Amniotic epithelial cell (primary cell): ENCODE data around the gene AUP1.
"Not testable (repeated sequence)": the region's sequence is repeated elsewhere in the genome, so short reads cannot be mapped to it uniquely, and the experiment has no call there.

ENCODE experiments used
- DNase-seq: peaks from one replicate; pipeline ENCODE4 v3.0.0-alpha.2; 2010; ENCODE audit warnings: low read depth

AUP1 gene

DNA sequence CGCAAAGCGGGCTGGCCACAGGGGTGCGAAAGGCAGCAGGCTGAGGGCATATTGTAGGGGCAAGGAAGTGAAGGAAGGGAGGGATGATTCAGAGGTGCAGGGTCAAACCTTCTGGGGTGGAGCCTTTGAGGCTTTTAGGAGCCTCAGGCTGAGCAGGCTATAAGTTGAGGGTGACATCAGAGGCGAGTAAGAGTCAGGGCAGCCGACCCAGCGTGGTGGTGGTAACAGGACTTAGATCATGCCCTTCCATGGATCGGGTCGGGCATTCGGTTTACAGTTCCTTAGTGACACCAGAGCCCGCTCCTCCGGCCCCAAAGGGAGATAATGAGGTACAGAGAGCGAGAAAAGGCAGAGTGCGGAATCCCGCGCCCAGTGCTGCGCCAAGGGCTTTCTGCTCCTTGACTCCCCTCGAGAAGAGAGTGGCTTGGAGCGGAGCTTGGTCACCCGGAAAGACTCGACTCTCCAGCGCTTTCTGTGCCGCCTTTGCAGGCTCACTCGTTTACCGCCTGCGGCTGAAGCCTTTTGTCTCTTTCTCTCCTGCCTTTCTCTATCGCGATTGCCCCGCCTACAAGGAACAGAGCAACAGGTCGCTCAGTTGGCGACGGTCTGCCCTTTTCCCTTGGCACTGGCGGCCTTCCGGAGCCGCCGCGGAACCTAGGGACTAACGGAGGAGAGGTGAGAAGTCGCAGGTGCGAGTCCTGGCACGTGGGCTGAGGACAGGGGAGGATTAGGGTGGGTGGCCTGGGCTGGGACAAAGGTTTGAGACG lies 30.8 kb downstream of the AUP1 start:
- DNase-seq = no peak

DNA sequence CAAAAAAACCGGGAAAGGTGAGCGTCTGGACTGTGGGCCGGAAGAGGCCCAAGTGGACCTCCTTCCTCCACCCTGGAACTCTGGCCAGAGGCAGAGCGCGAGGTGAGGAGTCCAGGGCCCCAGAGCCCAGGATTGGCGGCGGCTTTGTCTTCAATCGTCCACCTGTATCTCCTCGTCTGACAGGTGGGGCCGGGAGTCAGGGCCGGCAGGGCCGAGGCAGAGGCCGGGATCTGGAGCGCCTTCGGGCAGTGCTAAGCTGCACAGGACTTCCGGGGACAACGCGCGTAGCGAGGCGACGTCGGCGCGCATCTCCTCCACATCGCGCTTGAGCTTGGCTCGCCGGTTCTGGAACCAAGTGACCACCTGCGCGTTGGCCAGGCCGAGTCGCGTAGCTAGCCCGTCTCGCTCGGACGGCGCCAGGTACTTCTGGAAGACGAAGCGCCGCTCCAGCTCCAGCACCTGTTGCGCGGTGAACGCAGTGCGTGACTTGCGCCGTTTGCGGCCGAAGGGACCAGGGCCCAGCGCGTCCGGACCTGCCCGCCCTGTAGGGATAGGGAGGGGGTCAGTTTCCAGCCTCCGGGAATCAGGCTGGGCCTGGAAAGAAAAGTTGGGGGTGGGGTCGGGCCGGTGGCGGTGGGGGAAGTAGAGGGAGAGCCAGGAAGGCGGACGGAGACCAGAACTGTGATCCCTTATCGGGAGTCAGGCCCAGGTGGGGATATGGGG lies 31.6 kb downstream of the AUP1 start:
- no peak for DNase-seq

DNA sequence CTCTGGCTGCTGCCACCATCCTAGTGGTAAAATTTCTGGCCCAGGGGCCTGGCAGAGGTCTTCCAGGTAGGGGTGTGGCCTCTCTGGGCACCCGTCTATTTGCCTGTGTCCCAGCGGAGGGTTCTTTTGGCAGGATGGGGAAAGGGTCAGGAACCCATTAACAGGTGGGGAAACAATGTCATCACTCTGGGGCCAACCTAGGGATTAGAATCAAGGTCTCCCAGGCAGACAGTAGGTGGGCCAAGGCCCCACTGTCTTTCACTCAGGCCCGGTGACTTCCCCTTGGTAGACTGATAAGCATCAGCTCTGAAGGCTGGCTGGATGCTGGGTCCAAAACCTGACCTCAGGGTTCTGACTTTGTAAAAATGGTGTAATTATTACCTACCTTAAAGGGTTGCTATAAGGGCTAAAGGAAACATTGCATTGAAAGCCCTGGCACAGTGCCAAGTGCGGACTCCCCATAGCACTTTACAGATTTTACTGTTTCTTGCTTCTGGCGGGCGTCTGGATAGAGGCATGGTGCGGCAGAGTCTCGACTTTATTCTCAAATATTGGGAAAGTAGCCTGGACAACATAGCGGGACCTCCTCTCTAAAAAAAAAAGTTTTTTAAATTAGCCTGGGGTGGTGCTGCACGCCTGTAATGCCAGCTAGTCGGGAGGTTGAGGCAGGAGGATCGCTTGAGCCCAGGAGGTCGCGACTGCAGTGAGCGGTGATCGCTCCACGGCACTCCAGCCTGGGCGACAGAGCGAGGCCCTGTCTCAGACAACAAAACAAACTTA lies 32.3 kb downstream of the AUP1 start:
- DNase-seq = no peak

DNA sequence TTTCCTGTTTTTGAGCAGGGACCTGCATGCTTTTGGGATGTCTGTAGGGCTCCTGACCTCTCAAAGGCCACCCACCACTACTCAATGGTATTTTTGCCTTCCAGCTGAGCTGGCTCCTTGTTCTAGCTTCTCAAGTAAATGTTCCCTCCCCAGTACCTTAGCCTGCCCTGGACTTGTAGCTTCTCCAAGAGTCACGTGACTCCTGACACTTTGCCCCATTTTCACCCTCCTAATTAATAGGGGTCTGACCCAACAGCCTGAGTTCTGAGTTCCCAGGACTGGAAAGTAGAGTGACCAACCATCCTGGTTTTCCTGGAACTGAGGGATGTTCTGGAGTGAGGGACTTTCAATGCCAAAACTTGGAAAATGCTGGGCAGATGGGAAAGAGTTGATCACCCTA lies 34.1 kb downstream of the AUP1 start:
- no peak for DNase-seq

DNA sequence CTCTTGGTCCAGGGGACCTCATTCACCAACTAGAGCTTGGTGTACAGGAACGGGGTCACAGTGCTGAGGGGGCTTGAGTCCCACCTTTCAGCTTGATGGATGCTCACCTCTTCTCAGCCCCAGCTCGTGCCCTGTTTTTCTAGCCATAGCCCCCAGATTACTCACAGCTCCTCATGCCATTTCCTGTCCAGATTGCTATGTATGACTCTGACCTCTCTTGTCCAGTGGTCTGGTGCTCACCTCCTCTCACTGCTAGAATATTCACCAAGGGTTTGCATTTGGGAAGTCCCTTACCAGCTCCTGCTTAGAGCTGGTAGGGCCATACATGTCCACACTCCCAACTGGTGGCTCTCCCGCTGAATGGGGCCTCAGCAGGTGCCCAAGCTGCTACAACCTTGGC lies 36.0 kb downstream of the AUP1 start:
- no peak for DNase-seq

DNA sequence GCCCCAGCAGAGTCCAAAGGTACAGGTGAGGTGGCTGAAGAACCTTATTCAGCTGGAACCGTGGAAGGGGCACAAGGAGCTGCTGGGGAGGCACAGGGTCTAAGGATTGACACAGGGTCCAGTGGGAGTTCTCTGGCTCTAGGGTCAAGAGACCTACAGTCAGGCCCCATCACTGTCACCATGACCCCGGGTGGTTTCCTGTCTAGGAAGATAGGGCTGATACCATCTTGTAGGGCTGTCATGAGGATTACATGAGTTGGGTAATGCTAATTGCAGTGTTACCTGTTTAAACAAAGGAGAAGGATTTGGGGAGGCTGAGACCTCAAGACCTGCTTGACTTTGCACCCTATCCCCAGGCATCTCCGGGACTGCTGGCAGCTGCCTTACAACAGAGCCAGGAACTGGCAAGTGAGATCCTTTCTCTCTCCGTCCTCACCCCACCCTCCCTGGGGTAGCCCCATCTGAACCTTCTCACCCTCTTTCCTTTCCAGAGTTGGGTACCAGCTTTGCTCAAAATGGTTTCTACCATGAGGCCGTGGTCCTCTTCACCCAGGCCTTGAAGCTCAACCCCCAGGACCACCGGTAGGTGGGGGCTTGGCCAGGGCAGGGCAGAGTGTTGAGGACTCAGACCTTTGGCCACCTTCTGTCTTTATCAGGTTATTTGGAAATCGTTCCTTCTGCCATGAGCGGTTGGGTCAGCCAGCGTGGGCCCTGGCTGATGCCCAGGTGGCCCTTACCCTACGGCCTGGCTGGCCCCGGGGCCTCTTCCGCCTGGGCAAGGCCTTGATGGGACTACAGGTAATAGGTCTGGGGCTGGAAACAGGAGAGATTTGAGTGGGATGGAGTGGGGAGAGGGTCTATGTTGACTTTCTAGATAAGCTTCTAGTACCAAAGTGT lies 37.6 kb downstream of the AUP1 start:
- DNase-seq = no peak

DNA sequence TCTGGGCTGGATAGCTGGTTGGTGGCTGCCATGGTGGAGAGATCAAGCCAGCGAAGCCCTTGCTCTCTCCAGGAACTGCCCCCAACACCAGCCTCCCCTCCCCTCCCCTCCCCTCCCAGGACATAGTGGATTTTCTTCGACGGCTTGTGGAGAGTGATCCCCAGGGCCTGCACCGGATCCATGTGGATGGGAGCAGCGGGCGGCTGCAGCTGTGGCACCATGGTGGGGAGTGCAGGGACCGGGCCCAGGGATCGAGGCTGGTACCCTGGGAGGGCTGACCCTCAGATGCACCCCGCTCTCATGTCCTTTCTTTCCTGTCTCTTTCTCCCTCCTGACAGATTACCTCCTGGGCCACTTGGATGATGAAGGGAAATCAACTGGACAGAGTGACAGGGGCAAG lies 39.6 kb downstream of the AUP1 start:
- DNase-seq = no peak

DNA sequence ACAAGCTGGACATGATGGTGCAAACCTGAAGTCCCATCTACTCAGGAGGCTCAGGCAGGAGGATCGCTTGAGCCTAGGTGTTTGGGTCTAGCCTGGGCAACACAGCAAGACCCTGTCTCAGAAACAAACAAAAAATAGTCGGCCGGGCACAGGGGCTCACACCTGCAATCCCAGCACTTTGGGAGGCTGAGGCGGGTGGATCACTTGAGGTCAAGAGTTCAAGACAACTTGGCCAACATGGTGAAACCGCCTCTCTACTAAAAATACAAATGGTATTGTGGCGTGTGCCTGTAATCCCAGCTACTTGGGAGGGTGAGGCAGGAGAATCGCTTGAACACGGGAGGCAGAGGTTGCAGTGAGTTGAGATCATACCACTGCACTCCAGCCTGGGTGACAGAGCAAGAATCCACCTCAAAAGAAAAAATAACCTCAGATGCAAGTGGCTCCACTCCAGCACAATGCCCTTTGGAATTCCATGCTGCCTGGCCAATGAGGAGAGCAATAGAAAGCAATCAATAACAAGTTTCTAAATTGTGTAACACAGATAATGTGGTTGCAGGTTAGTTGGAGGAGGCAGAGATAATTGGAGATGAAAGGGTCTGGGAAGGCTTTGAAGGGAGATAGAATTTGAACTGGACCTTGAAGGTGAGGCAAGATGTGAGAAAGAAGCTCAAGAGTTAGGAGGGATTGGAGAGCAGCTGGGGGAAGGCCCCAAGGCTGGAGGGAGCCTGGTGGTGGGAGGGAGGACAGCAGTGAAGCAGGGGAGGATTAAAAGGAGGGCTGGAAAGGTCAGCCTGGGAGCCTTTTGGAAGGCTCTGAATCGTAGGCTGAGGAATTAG lies 40.6 kb downstream of the AUP1 start:
- no peak for DNase-seq

DNA sequence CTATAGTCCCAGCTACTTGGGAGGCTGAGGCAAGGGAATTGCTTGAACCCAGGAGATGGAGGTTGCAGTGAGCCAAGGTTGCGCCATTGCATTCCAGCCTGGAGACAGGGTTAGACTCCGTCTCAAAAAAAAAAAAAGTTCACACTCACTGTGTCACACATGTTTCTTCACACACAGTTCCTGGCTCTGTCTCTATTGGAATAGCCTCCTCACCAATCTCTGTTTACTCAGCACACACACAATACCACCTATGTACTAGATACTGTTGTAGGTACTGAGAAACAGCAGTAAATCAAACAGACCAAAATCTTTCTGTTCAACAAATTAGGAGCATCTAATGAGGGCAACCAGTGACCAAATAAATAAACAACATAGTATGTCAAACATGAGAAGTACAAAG lies 43.4 kb downstream of the AUP1 start:
- no peak for DNase-seq

DNA sequence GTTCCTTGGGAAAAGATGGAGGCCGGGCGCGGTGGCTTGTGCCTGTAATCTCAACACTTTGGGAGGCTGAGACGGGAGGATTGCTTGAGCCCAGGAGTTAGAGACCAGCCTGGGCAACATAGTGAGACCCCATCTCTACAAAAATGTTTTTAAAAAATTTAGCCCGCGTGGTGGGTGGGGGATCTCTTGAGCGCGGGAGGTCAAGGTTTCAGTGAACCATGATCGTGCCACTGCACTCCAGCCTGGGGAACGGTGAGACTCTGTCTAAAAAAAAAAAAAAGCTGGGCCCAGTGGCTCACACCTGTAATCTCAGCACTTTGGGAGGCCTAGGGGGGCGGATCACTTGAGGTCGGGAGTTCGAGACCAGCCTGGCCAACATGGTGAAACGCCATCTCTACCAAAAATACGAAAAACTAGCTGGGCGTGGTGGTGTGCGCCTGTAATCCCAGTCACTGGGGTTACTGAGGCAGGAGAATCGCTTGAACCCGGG lies 45.8 kb downstream of the AUP1 start:
- not testable (repeated sequence) for DNase-seq

DNA sequence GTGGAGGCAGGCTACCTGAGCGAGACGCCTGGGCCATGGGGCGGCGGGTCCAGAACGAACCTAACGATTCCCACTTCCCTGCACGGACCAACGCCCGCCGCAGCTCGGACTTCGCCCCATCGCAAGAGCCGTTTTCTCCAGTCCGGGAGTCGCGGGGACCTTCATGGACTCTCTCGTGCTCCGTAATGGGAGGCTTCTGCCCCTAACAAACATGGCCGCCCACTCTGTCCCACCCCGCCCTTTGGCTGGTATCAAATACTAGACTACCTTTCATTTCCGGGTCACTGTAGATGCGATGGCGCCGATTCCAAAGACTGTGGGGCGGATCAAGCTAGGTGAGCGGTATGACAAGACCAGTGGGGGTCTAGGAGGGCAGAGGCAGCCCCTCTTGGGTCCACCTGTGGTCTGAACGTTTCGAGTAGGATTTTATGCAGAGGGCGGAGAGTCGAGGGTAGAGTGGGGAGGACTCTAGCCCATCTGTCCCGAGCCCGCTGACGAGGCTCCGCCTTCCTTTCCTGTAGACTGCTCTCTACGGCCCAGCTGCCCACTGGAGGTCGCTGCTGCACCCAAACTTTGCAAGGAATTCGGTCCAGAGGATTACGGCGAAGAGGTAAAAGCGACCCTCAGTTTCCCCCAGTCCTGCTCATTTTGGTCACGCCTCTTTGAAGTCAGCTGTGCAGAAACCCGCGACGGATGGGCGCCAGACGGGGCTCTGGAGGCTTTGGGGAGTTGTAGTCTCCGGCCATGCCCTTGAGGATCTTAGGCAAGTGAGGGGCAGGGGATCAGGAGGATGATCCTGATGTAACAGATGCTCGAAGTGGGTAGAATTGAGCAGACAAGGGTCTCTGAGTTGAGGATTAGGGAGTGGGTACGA lies 46.5 kb downstream of the AUP1 start, which contains the start of the genes CCDC142 and TTC31:
TSS of gene CCDC142 (minus strand) at position 198 of the 874 bp plus-strand sequence. CDS start at position 37, 161 bp downstream.
TSS of gene TTC31 (plus strand) at position 281 of the 874 bp plus-strand sequence. CDS start at position 296, 15 bp downstream.
- DNase-seq = peak; percentile 93

DNA sequence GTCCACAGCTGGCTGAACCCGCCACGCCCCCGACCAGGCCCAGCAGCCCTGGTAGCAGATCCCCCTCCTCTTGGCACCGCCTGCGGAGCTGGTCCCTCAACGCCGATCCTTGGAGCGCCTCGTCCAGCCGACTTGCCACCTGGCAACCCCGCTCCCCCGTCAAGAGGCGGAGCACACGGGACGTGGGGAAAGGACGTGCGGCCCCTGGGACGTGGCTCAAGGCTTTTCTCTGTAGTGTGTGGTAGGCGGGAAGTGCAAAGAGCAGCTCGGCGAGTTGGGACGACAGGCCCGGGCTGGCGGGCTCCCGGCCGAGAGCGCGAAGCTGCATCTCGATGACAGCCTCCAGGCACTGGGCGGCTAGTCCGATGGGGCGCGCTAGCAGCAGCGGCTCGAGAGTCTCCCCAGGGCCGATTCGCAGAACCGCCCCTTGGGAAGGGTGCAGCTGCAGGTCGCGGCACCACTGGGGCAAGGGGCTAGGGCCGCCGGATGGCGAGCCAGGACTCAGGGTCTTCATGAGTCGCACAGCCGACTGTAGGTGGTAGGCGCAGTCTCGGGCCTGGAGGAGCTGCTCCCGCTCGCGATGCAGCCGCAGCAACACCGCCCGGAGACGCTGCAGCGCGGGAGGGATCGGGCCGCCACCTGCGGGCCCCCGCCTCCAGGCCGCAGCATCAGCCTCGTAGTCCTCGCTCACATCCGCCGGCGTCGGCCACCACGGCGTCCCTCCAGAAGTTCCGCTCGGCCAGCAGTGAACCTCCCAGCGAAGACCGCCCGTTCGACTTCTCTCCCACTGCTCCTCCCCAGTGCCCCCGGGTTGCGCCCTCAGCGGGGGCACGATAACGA lies 47.3 kb downstream of the AUP1 start:
- DNase-seq = no peak

DNA sequence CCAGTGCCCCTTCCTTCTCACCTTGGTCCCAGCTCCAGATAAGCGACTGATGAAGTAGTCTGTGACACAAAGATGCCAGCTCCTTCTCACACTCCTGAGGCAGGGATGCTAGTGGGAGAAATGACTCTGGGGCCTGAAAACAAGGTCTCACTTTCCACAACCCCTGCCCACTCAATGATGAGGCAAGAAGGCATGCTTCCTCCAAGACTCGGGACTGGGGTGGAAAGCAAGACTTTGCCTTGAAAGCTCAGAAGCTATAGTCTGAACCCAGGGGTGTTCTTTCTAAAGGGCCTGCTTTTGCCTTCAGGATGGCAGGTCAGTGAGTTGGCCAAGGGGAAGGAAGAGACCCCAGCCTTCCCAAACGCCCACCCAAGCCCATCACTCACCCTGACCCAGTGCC lies 48.1 kb downstream of the AUP1 start:
- no peak for DNase-seq
